T-helper 1 cell (primary cell): Measurements from ENCODE around the gene SNX1.
"Not testable (repeated sequence)": the region's sequence is repeated elsewhere in the genome, so short reads cannot be mapped to it uniquely, and the experiment has no call there.

ENCODE experiments used
- DNase-seq, 5 donors: peaks; one replicate each; pipeline ENCODE4 v3.0.0-alpha.2; 2012 to 2020

SNX1 gene

DNA sequence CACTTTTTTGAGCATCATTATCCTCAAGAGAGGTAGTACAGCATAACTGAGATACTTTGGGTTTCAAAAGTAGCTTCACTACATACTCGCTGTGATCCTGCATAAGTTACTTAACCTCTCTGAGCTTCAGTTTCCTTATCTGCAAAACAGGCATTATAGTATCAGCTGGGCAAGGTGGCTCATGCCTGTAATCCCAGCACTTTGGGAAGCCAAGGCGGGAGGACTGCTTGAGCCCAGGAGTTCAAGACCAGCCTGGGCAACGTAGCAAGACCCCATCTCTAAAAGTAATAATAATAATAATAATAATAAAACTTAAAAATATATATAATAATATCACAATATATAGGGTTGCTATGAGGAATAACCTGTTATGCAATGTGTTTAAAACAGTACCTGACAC, 13.0 kb upstream of the SNX1 start:
- no peak for DNase-seq

DNA sequence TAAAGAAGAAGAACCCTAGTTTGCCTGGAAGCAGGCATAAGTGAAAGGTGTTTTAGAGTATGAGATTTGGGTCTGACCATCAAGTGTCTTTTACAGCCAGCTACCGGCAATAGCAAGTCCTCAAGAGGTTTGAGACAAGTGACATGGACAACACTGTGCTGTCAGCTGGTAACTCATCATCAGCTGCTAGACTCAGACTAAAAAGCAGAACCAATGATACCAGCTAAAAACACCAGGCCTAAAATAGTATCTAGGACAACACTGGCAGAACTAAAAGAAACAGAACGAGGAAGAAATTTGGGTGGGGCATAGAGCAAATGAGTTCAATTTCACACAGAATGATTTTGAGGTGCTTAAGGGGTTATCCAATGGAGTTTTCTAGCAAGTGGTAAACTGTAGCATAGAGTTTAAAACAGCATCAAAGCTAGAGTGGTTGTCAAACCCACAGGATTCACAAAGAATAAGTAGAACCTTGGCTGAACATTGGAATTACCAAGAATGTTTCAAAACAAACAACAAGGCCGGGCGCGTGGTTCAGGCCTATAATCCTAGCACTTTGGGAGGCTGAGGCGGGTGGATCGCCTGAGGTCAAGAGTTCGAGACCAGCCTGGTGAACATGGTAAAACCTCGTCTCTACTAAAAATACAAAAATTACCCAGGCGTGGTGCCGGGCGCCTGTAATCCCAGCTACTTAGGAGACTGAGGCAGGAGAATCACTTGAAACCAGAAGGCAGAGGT, 6.1 kb upstream of the SNX1 start:
- no peak for DNase-seq

DNA sequence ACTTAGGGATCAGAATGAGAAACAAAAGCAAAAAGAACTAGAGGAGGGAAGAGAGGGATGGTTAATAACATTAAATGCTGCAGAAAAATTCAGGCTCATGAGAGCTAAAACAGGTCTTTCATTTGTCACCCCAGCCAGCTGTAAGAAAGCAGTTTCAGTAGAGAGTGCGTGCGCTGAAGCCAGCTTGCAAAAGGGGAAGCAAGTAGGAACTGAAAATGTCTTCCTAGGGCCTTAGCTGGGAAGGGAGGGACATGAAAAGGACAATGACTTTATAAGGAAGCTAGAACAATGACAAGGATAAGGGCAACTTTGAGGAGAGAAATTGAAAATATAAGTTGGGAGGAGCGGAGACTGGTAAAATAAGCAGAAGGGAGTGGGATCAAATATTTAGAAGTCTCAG, 5.3 kb upstream of the SNX1 start:
- DNase-seq, result no peak

DNA sequence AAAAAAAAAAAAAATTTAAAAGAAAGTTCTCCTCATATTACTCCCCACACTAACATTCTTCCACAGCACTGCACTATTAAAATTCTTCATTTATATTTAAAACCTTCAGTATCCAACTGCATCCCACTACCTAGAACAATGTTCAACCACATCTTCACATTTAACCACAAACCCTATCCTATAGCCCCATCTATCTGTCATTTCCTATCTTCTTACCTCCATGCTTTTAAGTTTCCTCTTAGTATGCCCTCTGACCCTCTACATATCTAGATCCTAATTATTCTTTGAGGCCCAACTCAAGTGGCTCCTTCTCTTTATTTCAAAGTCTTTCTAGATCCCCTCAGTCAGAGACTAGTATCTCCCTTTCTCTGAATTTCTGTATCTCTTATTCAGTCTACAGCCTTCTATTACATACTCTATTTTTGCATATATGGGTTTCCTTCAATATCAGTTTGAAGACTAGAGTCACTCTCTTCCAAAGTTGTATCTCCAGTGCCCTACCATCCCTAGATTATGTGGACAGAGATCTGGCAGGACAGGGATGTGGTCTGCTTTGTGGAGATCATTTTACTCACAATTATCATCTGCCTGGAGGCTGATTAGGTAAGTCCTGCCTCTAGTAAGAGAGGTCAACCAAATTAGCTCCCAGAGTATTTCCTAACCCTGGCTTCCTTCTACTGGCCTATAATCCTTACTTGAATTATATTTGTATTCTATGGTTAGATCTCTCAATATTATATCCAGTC, 3.5 kb upstream of the SNX1 start:
- peak in 1 of 5 donors; percentile 33 for DNase-seq

DNA sequence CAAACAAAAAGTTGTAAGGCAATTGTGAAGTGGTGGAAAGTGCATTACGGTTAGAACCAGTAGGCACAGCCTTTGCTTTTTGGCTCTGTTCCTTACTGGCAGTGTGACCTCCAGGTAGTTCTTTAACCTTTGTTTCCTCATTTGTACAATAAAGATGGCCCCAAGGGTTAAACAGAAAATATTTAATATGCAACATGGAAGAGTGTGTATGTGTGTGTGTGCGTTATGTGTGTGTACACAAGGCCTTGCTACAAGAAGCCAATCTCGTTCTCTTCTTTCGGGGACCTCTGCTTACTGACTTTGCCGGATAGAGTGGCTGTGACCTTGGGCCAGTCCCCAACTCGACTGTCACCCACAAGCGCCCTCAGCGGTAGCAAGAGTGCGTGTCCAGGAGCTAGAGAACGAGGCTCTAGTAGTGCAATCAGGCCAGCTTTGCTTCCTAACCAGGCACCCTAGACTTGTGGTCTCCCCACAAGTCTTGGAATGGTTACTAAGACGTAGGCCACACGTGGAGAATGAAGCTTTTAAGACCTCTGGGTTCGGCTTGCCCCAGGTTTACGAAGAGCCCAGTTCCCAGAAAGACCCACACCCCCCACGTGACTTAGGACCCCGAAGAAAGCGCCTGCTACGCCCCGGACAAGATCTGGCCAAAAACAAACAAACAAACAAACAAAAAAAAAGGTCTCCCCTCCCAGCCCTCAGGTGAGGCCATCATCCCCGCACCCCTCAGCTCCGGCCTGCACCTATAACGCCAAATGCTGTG, 2.7 kb upstream of the SNX1 start:
- DNase-seq, result peak in 1 of 5 donors; percentile 62

DNA sequence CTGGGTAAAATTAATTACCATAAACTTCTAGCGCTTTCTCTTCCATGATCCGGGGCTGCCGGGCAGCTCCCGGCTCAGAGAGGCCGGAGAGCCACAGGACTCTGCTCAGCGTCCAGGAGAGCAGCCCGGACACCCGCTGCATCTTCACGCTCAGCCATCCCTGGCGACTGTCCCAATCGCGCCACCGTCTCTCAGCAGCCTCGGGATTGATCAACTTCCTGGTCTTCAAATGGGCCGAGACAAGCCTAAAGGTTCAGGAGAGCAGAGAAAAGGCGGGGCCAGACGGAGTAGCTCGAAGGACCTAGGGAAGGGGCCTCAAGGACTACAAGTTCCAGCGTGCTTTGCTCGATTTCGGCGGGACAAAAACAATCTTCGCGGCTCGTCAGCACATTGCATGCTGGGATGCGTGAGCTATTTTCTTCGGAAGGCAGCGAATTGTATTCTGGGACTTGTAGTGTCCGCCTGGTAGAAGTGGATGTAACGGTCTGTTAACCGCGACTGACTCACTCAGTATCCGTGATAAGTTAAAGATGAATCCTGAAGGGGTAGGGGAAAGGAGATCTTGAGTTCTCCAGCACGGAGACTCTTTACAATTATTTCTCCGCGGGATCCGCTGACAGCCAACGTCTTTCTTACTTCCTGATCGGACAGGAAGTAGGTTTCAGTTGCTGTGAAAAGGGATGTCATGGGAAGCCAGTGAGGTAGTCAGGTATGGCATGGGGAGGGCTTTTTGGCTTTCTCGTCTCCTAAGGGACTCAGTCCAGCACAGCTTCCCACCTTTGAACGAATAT, 2.0 kb upstream of the SNX1 start, which contains the start of gene CIAO2A:
Gene CIAO2A (minus strand): TSS at position 212 of the 791 bp plus-strand sequence. CDS start 70 bp downstream, at position 142.
- peak; percentile 77 to 99 (median 87) for DNase-seq

DNA sequence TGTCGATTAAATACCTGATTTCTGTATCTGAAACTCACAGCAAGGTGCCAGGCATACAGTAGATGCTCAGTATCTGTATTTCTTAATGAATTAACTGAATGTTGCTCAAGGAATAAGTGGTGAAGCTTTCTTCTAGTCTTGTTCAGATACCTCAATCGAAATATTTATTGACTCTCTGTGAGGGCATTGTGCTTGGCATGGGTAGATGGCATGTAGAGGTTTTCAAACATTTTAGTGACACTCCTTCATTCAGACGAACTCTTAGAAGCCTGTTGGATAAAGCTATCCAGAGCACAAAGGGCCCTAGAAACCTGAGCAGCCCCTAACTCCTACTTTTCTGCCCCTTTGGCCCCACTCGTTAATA, 369 bp upstream of the SNX1 start:
- no peak for DNase-seq

DNA sequence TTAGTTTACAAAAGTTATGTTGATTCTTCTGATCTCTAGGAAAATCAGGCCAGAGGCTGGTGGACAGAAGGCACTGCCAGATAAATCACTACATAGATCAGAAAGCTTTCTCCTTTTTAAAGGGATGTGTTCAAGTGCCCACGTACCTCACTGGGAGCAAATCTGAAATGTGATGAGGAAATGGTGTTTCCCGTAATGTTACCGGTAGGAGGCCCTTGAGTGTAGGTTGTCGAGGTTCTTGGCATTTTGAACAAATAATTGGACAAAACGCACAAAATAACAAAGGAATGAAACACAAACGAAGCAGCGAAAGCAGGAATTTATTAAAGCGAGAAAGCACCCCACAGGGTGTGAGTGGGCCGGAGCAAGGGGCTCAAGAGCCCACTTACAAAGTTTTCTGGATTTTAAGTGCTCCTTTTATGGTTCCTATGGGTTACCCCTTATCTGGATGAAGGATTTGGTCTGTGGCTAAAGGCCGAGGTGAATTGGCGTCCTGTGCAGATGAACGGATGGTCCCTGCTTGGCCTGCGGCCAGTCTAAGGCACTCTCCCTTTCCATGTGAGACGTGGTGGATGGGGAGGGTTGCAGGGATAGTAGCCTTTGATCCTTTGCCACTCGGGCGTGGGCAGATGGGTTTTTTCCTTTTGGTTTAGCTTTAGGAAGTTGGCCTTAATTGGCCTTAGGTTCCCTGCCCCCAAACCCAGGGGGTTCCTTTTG, 1.0 kb downstream of the SNX1 start:
- peak in 1 of 5 donors; percentile 17 for DNase-seq

DNA sequence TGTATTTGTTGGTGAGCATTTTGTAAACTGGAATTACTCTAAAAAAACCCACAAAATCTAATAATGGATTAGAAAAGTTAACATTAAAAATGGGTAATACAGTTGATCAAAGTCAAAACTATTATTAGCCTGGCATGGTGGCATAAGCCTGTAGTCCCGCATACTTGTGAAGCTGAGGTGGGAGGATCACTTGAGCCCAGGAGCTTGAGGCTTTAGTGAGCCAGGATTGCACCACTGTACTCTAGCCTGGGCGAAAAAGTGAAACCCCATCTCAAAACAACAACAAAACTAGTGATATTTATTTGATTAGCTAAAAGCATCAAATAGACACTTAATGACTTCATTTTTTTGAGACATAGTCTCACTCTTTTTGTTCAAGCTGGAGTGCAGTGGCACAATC, 3.6 kb downstream of the SNX1 start:
- DNase-seq, result no peak

DNA sequence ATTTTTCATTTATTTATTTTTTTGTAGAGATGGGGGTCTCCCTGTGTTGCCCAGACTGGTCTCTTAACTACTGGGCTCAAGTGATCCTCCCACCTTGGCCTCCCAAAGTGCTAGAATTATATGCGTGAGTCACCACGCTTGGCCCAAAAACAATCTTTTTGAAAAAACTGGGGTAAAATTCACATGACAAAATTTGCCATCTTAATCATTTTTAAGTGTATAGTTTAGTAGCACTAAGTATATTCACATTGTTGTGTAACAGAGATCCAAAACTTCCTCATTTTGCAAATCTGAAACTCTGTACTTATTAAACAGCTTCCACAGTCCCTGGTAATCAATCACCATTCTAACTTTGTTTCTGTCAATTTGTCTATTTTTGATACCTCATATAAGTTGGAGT, 5.2 kb downstream of the SNX1 start:
- DNase-seq, result no peak

DNA sequence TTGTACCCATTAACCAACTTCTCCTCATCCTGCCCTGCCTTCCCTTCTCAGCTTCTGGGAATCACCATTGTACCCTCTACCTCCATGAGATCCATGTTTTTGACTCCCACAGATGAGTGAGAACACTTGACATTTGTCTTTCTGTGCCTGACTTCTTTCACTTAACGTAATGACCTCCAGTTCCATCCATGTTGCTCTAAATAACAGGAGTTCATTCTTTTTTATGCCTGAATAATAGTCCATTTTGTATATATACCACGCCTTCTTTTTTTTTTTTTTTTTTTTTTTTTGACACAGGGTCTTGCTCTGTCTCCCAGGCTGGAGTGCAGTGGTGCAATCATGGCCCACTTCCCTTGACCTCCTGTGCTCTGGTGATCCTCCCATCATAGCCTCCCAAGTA, 6.7 kb downstream of the SNX1 start:
- DNase-seq, result no peak

DNA sequence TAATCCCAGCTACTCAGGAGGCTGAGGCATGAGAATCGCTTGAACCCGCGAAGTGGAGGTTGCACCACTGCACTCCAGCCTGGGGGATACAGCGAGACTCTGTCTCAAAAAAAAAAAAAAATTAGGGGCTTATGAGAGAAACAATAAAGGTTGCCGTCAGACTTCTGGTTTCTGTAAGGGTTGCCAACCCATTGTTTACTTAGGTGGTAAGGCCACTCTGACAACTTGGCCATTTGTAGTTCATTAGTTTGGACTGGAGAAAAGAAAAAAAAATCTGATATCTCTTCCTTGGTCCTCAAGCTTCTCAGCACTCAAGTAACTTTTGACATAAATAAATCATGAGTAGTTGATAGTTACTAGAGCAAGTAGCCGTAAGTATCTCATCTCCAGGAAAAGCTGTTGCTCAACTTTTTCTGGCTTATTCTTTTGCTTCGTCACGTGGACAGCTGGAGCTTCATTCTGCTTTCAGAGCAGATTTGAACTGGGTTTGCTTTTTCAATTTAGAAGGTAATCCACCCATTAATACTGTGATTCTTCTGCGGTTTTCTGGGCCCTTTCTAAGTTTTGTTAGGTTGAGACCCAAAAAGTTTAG, 9.4 kb downstream of the SNX1 start:
- DNase-seq, result no peak

DNA sequence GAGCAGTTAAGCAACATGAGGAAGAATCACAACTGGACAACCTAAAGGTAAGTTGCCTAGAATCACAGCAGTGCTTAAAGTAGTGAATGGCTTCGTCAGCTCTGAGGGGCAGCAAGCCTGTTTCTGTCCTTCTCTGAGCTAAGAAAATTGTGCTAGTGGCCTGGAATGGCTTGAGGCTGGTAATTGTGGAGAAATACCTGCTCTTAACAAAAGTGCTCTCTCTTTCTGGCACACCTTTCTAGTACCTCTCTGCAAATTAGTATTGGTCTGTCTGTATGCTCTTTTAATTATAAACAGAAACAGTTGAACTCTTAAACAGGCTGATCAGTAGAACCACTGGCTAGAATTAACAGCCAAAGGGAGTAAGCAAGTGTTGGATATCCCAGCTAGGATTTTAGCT, 11.6 kb downstream of the SNX1 start:
- DNase-seq, result no peak

DNA sequence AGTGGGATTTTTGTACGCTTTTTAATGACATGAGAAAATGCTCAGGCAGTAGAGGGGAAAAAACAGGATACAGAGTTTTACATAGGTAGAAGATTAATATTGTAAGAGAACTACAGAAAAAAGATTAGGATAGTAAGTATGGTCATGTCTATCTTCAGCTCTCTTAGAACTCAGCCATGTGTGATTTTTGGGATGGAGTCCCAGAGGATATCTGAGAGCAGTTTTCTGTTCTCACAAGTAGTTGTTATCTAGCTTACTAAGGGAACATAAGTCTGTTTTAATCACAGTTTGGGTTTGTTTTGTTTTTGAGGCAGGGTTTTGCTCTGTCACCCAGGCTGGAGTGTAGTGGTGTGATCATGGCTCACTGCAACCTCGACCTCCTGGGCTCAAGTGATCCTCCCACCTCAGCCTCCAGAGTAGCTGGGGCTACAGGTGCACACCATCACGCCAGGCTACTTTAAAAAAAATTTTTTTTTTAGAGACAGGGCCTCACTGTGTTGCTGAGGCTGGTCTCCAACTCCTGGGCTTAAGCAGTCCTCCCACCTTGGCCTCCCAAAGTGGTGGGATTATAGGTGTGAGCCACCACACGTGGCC, 14.4 kb downstream of the SNX1 start:
- not testable (repeated sequence) for DNase-seq

DNA sequence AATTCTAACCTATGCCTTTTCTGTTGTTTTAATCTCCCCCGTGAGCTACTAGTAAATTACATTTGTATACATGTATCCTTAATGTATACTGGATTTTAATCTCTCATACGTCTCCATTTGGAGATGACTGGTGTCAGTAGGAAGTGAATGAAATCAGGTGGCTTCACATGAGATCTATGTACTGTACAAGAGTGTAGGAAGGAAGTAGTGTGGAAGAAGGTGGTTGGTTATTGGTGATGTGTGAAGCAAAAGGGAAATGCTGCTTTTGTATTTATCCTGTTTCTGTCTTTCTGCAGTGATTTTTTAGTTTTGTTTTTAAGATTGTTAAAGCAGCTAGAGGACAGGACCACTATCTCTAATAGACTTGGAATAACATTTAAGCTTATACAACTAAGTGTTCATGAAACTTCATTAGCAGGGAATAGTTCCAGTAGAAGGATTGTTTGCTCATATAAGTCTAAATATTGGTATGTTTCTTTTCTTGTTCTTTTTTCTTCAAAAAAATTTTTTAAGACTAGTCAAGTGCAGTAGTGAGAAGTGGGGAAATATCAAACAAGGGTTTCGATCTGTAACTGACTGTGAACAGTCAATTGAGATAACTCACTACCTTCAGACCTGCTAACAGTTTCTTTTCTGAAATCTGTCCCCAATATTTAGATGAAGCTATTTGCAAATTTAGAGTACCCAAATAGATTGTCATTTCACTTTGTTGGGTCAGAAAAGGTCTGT, 15.3 kb downstream of the SNX1 start:
- DNase-seq, result peak in 1 of 5 donors; percentile 52

DNA sequence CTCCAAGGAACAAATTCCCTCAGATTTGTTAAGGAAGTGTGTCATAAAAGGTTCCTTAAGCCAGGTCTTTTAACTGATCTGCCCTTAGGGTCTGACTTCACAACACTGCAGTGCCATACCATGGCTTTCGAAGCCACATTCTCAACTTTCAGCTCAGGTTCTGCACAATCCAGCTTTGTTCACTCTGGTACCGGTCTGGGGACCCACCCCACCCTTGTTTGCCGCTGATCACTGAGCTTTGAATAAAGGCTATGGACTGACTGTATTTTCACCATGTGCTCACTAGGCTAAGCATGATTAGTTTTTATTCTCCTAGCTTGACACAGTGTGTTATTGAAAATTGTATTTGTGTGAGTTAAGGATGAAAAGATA, 15.9 kb downstream of the SNX1 start:
- no peak for DNase-seq

DNA sequence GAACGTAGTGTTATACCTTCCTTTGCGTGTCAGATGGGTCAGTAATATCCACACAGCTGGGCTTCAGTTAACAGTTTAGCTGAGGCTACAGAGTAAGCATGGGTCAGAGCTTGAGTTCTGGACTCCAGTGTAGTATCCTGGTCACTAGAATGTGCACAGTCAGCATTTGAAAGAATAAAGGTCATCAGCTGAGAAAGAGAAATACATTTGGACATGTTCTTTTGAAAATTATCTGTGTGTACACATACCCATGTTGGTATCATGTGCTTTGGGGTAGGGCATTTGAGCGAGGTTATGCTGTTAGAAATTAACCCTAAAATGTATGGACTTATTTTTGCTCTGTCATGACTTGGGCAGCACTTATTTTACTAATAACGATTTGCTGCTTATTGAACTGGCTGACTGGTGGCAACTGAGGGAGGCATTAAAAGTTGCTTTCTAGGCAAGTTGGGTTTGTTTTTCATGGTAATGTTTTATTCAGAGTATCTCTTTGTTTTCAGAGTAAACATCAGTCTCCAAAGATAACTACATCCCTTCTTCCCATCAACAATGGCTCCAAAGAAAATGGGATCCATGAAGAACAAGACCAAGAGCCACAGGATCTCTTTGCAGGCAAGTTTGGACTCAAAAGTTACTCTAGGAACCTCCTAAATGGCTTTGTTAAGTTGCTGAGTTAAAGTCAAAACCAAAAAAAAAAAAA, 16.4 kb downstream of the SNX1 start:
- no peak for DNase-seq

DNA sequence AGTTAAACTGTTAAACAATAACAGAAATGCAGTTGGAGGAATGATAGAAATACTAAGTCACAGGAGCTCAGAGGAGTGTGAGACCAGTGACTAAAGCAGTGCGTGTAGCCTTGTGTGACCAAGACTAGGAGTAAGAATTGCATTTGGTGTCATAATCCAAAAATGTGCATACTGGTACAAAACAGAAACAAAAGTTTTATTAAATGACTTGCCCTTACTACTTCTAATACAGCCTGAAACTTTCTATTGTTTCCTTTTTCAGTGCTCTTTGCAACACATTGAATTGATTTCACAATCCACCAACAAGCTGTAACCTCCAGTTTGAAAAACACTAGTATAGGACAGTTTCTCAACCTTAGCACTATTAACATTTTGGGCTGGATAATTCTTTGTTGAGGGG, 17.1 kb downstream of the SNX1 start:
- DNase-seq, result peak in 1 of 5 donors; percentile 53

DNA sequence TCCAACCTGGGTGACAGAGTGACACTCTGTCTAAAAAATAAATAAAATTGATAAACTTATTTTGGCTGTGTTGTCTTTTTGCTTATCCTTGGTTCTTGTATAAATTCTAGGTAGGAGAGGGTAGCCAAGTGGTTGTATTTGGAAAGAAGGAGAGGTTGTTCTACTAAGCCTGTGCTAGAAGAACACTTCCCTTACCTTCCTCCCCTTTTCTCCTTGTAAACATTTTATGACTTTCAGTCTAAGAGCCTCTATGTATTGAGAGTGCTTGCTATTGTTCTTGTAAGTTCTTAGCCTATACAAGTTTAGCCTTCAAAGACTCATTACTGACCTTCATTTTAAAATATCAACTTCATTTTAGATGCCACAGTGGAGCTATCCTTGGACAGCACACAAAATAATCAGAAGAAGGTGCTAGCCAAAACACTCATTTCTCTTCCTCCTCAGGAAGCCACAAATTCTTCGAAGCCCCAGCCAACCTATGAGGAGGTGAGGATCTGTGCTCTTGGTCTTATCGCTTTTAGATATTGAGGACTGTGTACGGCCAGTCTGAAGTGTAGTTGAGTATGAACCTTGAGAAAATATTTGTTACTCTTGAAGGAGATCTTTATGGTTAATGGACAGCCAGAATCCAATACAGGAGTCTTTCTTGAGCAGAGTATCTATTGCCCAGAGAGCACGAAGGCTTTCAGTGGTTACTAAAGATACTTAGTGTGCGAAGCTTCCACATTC, 22.1 kb downstream of the SNX1 start:
- no peak for DNase-seq
